Measurements from ENCODE around the gene SLC27A3.

The SLC27A3 gene

DNA sequence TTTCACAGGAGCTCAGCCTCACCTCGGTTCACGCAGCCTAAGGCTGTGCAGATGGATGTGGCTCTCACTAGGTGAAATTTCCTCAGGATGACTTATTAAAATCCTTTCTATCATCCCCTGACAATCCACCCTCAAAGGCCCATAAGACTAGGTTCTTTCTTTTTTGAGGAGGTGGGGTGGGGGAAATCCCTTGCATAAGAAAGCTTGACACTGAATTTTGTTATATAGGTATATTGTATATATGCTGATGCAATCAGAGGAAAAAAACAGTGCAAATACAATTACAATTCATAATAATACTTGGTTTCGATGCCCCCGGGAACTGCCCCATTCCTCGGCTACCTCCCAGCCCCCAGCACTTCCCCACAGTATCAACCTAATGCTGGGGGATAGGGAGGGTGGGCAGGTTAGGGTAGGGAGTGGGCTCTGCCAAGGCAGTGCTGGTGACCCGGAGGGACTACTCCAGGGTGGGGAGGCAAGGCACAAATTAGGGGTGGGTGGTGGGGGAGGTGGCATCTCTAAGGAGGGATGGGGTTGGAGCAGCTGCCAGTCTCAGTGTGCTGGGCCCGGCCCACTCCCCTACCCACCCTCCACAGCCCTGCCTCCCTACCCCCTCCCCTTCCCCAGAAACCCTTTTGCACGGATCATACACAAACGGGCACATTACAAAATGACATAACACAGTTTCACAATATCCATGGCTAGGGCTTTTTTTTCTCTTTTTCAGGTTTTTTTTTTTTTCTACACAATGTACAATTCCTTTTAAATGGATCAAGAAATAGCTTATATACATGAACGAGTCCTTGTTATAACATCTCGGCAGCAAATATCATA lies 30.9 kb downstream of the SLC27A3 start:
- DNase-seq (ENCODE audit: low read depth), result no peak
- H3K4me3 ChIP-seq (ENCODE audit: control insufficient read depth, low read depth, low read length), result no peak overlapping the region
- TF ChIP-seq, protein P1, sequence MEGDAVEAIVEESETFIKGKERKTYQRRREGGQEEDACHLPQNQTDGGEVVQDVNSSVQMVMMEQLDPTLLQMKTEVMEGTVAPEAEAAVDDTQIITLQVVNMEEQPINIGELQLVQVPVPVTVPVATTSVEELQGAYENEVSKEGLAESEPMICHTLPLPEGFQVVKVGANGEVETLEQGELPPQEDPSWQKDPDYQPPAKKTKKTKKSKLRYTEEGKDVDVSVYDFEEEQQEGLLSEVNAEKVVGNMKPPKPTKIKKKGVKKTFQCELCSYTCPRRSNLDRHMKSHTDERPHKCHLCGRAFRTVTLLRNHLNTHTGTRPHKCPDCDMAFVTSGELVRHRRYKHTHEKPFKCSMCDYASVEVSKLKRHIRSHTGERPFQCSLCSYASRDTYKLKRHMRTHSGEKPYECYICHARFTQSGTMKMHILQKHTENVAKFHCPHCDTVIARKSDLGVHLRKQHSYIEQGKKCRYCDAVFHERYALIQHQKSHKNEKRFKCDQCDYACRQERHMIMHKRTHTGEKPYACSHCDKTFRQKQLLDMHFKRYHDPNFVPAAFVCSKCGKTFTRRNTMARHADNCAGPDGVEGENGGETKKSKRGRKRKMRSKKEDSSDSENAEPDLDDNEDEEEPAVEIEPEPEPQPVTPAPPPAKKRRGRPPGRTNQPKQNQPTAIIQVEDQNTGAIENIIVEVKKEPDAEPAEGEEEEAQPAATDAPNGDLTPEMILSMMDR (IDR thresholded peaks at IDR 0.05; ENCODE audit: control insufficient read depth, insufficient read depth, low read depth, low read length, missing control alignments), result no peak

GRCh38 chr1:153816283-153816889 lies 41.2 kb downstream of the SLC27A3 start:
- H3K4me3 ChIP-seq (ENCODE audit: control insufficient read depth, low read depth, low read length), result no peak overlapping the region
- DNase-seq (ENCODE audit: low read depth), result no peak
- TF ChIP-seq, protein P1 (IDR thresholded peaks at IDR 0.05; ENCODE audit: control insufficient read depth, insufficient read depth, low read depth, low read length, missing control alignments), result no peak

GRCh38 chr1:153818876-153819275 lies 43.7 kb downstream of the SLC27A3 start:
- TF ChIP-seq, protein P1 (IDR thresholded peaks at IDR 0.05; ENCODE audit: control insufficient read depth, insufficient read depth, low read depth, low read length, missing control alignments), result no peak
- no peak overlapping the region for H3K4me3 ChIP-seq (ENCODE audit: control insufficient read depth, low read depth, low read length)
- no peak for DNase-seq (ENCODE audit: low read depth)

DNA sequence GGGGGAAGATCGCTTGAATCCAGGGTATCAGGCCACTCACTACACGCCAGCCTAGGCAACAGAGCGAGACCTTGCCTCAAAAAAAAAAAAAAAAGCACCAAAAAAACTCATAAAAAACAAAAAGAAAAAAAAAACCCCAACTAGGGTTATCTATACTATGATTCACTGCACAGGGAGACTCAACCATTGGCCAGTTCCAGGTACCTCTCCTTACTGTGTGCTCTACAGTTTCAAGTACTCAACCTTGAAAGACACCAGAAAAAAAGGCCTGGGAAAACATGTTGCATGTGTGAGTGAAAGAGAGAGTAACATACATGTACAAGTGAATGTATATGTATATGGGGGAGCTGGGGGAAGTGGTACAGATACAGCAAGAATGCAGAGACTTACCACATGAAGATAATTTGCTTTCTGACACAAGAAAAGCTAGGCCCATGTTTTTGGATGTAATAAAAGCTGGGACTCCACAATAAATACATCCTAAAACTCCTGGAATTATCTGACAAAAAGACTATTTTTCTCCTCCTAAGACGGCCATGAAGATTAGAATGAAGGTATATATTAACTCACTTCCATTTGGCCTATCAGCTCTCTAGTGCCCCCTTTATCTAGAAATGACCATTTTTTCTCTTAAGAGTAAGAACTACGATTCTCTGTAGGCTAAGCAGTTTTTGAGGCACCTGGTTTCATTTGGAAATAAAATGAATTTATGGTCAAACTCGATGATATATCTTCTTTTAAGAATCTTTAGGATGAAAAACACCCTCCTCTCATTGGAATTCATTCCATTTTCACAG lies 52.2 kb downstream of the SLC27A3 start:
- DNase-seq (ENCODE audit: low read depth), result no peak
- TF ChIP-seq, protein P1 (IDR thresholded peaks at IDR 0.05; ENCODE audit: control insufficient read depth, insufficient read depth, low read depth, low read length, missing control alignments), result no peak
- H3K4me3 ChIP-seq (ENCODE audit: control insufficient read depth, low read depth, low read length), result no peak overlapping the region

All from AG09309 (cell line).